COR-L47 (cell line): ENCODE measurements around the gene COG4.
A peak's percentile ranks its signal among the peaks of the same experiment; 100 is the strongest.
"Not testable (repeated sequence)": the region's sequence is repeated elsewhere in the genome, so short reads cannot be mapped to it uniquely, and the experiment has no call there.

Experiments used
- DNase-seq: peaks from one replicate; lab custom pipeline; 2025; lab: John Stamatoyannopoulos, UW

The COG4 gene

DNA sequence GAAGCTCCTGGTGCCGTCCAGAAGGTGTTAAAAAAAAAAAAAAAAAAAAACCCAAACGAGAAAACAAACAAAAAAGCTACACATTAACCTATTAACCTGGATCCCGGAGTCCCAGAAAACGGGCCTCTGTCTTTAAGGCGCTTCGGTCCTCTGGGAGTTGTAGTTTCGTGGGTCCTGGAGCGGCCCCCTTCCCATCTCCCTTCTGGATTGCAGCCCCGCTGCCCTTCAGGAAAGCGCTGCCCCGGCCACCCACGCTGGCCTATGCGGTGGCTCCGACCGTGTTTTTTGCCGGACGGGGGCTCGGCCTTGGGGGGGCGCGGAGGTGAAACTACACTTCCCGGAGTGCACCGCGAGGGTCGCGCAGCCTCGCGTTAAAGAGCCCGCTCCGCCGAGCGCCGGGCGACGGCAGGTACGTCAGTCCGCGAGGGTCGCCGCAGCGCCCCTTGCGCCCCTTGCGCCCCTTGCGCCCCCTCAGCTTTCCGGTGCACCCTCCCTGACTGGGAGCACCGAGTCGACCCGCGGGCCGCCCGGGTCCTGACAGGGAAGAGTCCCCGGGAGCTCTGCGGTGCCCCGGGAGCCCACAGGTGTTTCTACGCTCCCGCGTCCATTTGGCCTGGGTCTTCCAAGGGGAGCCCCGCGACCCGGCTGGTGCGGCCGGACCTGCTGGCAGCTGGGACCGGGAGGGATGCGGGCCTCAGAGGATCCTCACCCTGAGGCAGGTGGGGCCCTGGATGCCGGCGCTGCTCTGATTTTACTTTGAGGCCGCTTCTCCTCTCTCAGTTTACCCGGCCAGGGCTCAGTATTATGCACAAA, 68.9 kb downstream of the COG4 start, which contains the start of gene FCSK:
TSS of gene FCSK (plus strand) at position 374 of the 813 bp plus-strand sequence. CDS start 8,596 bp downstream, outside the sequence.
- peak; percentile 54 for DNase-seq

GRCh38 chr16:70453892-70454221, 69.5 kb downstream of the COG4 start:
- no peak for DNase-seq

DNA sequence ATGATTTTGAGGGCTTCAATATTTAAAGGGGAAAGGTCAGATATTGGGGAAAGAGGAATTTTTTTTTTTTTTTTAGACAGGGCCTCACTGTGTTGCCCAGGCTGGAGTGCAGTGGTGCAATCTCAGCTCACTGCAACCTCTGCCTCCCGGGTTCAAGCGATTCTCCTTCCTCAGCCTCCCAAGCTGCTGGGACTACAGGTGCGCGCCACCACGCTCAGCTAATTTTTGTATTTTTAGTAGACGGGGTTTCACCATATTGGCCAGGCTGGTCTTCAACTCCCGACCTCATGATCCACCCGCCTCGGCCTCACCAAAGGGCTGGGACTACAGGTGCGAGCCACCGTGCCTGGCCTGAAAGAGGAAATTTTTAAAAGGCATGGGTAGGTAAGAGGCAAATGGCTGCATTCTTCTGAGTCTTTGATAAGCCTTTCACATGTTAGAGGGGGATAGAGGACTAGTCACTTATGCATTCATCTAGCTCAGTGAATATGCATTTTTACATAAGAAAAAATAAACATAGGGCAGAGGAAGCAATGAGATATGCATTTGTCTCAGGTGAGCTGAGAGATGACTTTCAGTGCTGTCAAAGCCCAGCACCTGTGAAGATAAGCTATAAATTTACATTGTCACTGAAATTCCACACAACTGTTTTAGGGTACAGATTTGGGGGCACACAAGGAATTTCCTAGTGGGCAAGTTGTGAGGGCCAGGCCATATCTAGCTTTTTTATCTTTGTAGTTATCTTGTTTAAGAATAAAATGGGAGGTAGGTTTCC, 70.0 kb downstream of the COG4 start:
- no peak for DNase-seq

GRCh38 chr16:70451004-70451340, 72.4 kb downstream of the COG4 start:
- not testable (repeated sequence) for DNase-seq

DNA sequence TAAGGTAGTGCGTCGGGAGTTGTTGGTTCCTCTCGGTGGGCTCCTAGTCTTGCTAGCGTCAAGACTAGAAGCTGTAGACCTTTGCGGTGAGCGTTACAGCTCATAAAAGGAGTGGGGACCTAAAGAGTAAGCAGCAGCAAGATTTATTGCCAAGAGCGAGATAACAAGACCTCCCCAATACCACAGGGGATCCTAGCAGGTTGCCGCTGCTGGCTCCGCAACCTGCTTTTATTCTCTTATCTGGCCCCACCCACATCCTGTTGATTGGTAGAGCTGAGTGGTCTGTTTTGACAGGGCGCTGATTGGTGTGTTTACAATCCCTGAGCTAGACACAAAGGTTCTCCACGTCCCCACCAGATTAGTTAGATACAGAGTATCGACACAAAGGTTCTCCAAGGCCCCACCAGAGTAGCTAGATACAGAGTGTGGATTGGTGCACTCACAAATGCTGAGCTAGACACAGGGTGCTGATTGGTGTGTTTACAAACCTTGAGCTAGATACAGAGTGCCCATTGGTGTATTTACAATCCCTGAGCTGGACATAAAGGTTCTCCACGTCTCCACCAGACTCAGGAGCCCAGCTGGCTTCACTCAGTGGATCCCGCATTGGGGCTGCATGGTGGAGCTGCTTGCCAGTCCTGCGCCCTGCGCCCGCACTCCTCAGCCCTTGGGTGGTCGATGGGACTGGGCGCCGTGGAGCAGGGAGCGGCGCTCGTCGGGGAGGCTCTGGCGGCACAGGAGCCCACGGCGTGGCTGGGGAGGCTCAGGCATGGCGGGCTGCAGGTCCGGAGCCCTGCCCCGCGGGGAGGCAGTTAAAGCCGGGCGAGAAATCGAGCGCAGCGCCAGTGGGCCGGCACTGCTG, 73.0 kb downstream of the COG4 start:
- DNase-seq, result not testable (repeated sequence)

GRCh38 chr16:70448075-70448474, 75.3 kb downstream of the COG4 start:
- DNase-seq, result no peak

- DNase-seq, result no peak
Measured at GRCh38 chr16:70444249-70445063, 78.9 kb downstream of the COG4 start.

- no peak for DNase-seq
Measured at GRCh38 chr16:70442344-70442743, 81.0 kb downstream of the COG4 start.

DNA sequence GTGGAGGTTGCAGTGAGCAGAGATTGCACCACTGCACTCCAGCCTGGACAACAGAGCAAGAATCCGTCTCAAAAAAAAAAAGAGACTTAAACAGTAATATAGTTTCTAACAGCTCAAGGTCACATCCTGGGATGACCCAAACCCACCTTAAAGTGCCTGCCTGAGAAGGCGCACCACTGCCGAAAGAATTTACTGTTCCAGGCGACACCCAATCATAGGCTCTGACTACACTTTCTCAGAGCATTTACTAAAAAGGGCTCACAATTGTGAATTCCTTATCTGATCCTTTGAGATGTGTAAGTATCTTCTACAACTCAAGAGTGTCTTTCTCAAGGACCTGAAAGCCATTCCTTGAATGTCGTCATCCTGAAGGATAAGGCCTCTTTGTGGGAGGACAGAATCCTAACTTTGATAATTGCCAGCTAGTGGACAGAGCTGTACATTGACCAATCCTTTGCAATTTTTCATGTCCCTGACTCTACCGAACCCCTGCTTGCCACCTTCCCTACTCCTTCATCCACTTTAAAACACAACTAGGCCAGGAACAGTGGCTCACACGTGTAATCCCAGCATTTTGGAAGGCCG, 81.9 kb downstream of the COG4 start:
- no peak for DNase-seq

DNA sequence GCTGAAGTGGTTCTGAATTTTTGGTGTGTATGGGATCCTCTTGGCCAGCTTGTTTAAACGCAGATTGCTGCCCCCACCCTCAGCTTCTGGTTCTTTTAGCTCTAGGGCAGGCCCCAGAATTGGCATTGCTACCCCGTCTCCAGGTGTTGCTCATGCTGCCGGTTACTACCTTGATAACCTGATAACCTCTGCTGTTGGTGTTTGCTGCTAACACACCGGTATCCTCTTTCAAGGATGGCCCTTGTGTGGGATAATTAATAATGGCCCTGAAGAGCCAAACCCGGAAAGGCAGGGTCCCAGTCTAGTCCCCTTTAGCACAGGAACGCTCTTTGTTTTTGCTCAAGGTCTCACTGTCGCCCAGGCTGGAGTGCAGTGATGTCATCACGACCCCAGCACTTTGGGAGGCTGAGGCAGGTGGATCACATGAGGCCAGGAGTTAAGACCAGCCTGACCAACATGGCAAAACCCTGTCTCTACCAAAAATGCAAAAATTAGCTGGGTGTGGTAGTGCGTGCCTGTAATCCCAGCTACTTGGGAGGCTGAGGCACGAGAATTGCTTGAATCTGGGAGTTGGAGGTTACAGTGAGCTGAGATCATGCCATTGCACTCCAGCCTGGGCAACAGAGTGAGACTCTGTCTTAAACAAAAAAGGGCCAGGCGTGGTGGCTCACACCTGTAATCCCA, 83.2 kb downstream of the COG4 start:
- no peak for DNase-seq

GRCh38 chr16:70438969-70439862, 84.1 kb downstream of the COG4 start, which contains the start of gene ST3GAL2:
ST3GAL2 (minus strand) TSS chr16:70439100; CDS start chr16:70398530, 40,570 bp downstream.
- peak; percentile 90 for DNase-seq

DNA sequence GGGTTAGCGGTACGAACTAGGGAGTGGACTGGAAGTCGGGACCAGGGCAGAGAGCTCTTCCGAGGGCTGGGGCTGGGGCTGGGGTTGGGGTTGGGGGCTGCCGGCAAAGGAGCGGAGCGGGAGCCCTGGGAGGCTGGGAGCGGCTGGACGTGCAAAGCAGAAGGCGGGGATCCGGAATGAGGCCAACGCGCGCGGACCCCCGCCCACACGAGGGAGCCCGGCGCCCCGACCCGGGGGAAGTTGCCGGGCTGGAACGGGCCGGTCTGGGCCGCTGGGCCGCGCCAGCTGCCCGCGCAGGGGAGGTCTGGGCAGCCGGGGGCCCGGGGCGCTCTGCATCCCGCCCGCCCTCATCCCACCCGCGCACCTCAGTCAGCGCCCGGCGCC, 84.8 kb downstream of the COG4 start:
- DNase-seq, result peak; percentile 11

DNA sequence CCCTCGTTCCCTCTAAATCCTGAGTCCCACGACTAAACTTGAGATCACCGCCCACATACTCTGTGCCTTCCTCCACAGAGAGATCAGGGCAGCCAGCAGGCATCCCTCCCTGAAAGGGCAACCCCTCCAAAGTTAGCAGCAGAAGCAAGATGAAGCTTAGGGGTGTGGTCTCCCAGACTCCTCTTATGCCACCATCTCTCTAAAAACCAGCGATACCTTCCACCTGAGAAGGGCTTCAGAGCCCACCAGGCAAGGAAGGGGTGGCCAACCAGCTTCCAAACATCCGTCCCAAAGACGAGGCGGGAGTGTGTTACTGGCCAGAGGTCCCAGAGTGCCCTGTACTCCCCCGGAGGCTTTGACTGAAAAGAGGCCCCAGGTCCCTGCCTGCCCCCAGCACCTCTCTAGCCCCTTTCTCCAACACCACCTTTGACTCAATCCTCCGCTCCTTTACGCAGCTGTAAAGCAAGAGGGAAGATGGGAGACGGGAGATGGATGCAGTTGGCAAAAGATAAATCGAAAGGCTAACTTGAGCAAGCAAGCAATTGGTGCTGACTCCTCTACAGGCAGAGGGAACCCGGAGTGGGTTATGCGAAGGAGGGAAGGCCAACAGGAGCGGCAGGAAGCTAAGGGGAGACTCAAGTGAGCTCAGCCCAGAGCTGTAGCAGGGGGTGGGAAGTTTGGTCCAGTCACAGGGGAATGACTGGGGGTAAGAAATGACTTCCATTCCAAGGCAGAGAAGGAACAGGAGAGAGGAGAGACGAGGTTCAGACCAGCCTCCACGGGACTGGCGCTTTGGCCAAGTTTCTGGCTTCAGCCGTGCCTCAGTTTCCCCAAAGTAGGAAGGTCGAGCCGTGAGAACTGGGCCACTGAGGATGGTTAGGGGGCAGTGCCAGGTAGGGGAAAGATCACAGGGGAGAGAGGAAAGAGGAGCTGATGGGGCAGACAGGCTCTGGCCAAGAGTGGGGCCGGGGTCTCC, 85.5 kb downstream of the COG4 start:
- no peak for DNase-seq

GRCh38 chr16:70437017-70437581, 86.3 kb downstream of the COG4 start:
- no peak for DNase-seq

GRCh38 chr16:70434484-70435260, 88.7 kb downstream of the COG4 start:
- DNase-seq, result no peak

DNA sequence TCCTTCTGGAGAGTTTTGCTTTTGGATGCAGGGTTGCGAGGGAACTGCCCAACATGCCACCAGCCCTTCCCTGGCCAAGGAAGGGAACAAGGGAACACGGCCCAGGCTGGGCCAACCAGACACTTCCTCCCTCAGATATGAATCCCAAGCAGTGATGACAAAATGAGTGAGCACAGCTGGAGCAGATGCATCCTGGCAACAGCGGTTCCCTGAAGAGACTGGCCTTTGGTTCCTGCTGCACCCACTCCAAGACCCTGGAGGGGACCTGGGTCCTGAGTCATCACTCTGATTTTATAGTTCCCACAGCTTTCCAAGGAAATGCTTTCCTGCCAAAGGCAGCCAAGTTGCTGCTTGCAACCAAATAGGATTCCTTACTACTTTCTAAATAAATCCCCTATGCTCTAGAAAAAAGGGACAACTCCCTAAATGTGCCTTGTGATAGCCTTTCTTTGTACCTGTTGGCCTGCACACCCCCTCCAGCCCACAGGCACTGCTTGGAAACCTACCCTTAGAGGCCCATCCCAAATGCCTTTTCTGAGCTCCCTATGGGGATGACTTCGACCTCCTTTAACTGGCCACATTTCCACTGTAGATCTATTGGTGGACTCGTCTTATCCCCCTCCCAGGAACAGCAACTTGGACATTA, 89.8 kb downstream of the COG4 start:
- DNase-seq, result no peak
